ENCODE results near the gene TAB2.

Gene TAB2

GRCh38 chr6:149332602-149333265, 15.2 kb downstream of the TAB2 start:
- TF ChIP-seq ISL1 (CRISPR knock-in tag; IDR thresholded peaks at IDR 0.05) (peak; percentile 79), ZNF565 (CRISPR knock-in tag; conservative IDR thresholded peaks at IDR 0.05; ENCODE audit: low read depth) (no peak)
- ATAC-seq: peak; percentile 54; the same call in 2 of the 3 replicates

GRCh38 chr6:149333266-149333620, 15.7 kb downstream of the TAB2 start:
- ATAC-seq: no peak
- TF ChIP-seq GLIS3 (CRISPR knock-in tag; IDR thresholded peaks at IDR 0.05) (no peak), SNAI2 (CRISPR knock-in tag; IDR thresholded peaks at IDR 0.05) (no peak)

GRCh38 chr6:149334201-149334600, 16.7 kb downstream of the TAB2 start:
- ATAC-seq: no peak
- TF ChIP-seq BACH2 (CRISPR knock-in tag; IDR thresholded peaks at IDR 0.05; ENCODE audit: borderline replicate concordance) (no peak), GLIS3 (CRISPR knock-in tag; IDR thresholded peaks at IDR 0.05) (no peak), ZNF8 (CRISPR knock-in tag; IDR thresholded peaks at IDR 0.05) (no peak), CSRNP3 (CRISPR knock-in tag; IDR thresholded peaks at IDR 0.05) (no peak), ZC3H10 (CRISPR knock-in tag; IDR thresholded peaks at IDR 0.05) (no peak), ZNF565 (CRISPR knock-in tag; conservative IDR thresholded peaks at IDR 0.05; ENCODE audit: low read depth) (no peak), CSDC2 (CRISPR knock-in tag; IDR thresholded peaks at IDR 0.05) (no peak), OSR1 (CRISPR knock-in tag; IDR thresholded peaks at IDR 0.05) (no peak), ARNTL (CRISPR knock-in tag; IDR thresholded peaks at IDR 0.05; ENCODE audit: borderline replicate concordance, low read depth) (no peak), TCF4 (CRISPR knock-in tag; IDR thresholded peaks at IDR 0.05; ENCODE audit: borderline replicate concordance) (no peak), ZFP3 (CRISPR knock-in tag; IDR thresholded peaks at IDR 0.05) (no peak), RARB (CRISPR knock-in tag; IDR thresholded peaks at IDR 0.05) (no peak), ZFP30 (CRISPR knock-in tag; IDR thresholded peaks at IDR 0.05) (no peak), TOX (CRISPR knock-in tag; IDR thresholded peaks at IDR 0.05; ENCODE audit: borderline replicate concordance) (no peak), ISL1 (CRISPR knock-in tag; IDR thresholded peaks at IDR 0.05) (no peak), ESRRG (CRISPR knock-in tag; IDR thresholded peaks at IDR 0.05) (no peak), TSHZ2 (CRISPR knock-in tag; IDR thresholded peaks at IDR 0.05) (no peak), PATZ1 (CRISPR knock-in tag; IDR thresholded peaks at IDR 0.05; ENCODE audit: borderline replicate concordance) (no peak), ZNF70 (CRISPR knock-in tag; IDR thresholded peaks at IDR 0.05) (no peak)
- TF ChIP-seq, protein P1, sequence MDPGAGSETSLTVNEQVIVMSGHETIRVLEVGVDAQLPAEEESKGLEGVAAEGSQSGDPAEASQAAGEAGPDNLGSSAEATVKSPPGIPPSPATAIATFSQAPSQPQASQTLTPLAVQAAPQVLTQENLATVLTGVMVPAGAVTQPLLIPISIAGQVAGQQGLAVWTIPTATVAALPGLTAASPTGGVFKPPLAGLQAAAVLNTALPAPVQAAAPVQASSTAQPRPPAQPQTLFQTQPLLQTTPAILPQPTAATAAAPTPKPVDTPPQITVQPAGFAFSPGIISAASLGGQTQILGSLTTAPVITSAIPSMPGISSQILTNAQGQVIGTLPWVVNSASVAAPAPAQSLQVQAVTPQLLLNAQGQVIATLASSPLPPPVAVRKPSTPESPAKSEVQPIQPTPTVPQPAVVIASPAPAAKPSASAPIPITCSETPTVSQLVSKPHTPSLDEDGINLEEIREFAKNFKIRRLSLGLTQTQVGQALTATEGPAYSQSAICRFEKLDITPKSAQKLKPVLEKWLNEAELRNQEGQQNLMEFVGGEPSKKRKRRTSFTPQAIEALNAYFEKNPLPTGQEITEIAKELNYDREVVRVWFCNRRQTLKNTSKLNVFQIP (CRISPR knock-in tag; IDR thresholded peaks at IDR 0.05; ENCODE audit: borderline replicate concordance, low read depth): no peak

DNA sequence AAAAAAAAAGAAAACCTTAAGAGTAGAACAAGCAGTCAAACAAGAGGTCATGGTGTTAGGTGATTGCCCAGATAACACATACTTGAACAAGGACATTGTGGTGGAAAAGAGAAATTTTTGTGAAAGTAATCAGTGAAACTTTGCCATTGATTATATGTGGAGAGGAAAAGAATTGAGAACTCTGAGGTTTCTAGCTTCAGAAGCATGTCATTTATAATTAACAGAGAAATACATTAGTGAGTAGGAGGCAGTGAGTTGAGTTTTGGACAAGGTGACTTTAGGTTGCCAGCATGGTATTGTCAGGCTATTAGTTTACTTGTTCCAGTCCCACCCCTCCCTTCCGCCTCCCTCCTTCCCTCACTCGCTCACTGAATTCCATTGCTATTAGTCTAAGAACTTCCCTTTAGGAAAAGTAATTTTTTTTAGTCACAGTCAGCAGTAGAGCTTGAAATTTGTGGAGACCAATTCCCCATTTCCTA, 17.2 kb downstream of the TAB2 start:
- no peak for TF ChIP-seq CSDC2 (CRISPR knock-in tag; IDR thresholded peaks at IDR 0.05)
- TF ChIP-seq ZC3H10 (CRISPR knock-in tag; IDR thresholded peaks at IDR 0.05): no peak
- no peak for TF ChIP-seq OSR1 (CRISPR knock-in tag; IDR thresholded peaks at IDR 0.05)
- TF ChIP-seq CSRNP3 (CRISPR knock-in tag; IDR thresholded peaks at IDR 0.05): no peak
- TF ChIP-seq ZFP3 (CRISPR knock-in tag; IDR thresholded peaks at IDR 0.05): no peak
- peak; percentile 86 for ATAC-seq

All from SK-N-SH treated with all-trans-retinoic acid at 6 μM for 48 hours (cell line).